Inferior parietal cortex (tissue), 1 donor: ENCODE data around the gene GRK5.

ENCODE experiments used
- DNase-seq: peaks from one replicate; pipeline ENCODE4 v3.0.0-alpha.2; 2016; ENCODE audit errors: extremely low spot score

The GRK5 gene

DNA sequence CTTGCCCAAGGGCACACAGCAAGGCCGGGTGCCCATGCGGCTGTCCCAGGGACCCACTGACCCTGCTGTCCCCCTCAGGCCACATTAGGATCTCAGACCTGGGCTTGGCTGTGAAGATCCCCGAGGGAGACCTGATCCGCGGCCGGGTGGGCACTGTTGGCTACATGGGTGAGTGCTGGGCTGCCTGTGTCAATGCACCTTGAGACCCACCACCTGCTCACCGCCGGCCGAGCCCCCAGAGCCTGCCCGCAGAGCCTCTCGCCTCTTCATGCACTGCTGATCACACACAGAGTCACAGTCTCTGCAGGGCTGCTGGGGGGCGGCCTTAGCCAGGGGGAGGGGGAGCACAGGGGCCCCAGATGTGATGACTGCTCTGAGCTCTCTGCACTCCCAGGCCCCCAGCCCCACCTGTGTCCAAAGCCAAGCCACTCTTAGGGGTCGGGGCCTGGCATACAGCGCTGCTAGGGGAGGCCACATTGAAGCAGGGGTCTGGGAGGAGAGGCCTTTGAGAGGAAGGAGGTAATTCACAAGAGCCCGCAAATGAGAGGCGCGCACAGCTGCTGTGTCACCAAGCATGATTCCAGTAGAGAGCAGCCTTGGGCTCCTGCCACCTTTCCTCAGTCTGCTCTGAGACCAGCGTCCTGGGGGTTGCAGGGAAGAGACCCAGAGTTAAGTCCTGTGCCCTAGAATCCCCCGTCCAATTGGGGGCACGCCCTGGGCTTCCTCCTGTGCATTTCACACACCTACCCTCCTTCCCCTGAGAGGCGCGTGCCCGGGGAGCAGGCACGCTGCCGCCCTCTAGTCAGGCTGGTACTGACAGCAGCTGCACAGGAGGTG is 234.8 kb downstream of the GRK5 start:
- no peak for DNase-seq

GRCh38 chr10:119442758-119443060 is 235.3 kb downstream of the GRK5 start:
- no peak for DNase-seq

GRCh38 chr10:119443441-119443840 is 236.1 kb downstream of the GRK5 start:
- no peak for DNase-seq

- no peak for DNase-seq
Observed at GRCh38 chr10:119443970-119444660, 236.7 kb downstream of the GRK5 start.

- no peak for DNase-seq
Observed at GRCh38 chr10:119444866-119445265, 237.5 kb downstream of the GRK5 start.

DNA sequence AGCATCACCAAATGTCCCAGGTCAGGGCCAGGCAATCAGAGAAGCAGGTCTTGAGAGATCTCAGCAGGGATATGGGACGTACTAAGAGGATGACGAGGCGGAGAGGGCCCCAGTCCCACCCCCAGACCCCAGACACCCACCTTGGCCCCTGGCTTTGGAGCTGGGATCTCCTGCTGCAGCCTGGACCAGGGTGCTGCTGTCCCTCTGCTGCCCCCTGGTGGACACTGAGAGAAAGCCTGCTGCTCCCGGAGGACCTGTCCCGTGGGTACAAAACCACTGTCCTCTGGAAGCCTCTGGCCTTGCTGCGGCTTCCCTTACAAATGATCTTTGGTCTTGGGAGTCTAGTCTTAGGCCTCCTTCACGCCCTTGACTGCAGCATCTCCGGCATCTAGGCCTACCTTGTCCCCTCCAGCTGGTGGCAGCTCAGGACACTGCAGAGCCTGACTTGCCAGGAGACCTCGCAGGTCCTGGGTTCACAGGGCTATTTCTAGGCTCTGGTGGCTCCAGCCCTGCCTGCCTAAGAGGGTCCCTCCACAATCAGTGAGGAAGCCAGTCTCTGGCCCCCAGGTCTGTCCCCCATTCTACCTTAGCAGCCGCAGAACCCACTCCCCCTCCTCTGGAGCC is 238.1 kb downstream of the GRK5 start:
- peak; percentile 85 for DNase-seq

DNA sequence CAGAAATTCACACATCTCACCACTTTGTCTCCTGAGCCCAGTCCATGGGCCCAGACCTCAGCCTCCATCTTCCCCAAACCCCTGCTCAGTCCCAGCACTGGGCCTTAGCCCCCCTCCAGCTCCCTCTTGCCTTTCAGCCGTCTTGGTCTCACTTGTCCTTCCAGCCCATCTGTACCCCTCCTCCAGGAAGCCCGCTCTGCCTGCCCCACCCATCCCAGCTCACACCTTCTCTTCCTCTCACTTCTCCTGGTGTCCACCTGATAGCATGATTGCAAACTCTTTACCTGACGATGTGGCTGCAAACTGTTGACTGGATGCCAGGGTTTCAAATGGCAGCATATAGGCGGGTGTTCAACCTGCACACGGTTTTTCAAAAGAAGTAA is 238.6 kb downstream of the GRK5 start:
- DNase-seq = no peak

DNA sequence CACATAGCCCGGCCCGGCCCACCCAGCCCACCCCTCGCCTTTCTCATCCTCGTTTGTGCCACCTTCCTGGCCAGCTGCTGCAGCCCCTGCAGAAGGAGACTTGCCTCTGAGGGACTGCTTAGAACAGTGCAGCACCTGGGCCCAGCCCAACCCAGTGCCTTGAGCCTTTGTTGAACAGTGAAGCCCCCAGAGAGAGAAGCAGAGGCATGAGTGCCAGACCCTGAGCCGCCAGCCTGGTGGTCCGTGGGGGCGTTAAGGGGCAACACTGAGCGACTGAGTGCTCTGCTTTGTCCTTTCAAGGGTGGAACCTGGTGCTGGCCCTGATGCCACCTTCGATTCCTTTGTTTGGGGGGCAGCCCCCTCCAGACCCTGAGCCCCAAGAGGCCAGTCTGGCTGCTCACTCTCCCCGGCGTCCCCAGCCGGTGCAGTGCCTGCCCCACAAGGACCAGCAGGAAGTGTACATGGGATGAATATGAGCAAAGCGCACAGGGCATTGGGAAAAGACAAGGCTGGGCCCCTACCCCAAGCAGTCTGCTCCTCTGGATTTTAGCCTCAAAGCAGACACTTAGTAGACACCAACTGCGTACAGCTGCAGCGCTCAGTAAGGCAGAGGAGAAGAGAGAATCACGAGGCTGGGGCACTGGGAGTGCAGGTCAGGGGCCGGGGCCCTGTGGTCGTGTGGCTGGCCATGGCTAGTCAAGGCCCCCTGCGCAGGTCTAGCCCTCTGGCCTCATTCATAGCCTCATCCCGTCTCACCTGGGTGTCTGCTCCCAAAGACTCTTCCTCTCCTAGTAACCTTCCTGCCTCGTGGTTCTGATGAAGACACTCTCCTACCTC is 239.3 kb downstream of the GRK5 start:
- DNase-seq = no peak

GRCh38 chr10:119447421-119447820 is 240.1 kb downstream of the GRK5 start:
- DNase-seq = no peak

DNA sequence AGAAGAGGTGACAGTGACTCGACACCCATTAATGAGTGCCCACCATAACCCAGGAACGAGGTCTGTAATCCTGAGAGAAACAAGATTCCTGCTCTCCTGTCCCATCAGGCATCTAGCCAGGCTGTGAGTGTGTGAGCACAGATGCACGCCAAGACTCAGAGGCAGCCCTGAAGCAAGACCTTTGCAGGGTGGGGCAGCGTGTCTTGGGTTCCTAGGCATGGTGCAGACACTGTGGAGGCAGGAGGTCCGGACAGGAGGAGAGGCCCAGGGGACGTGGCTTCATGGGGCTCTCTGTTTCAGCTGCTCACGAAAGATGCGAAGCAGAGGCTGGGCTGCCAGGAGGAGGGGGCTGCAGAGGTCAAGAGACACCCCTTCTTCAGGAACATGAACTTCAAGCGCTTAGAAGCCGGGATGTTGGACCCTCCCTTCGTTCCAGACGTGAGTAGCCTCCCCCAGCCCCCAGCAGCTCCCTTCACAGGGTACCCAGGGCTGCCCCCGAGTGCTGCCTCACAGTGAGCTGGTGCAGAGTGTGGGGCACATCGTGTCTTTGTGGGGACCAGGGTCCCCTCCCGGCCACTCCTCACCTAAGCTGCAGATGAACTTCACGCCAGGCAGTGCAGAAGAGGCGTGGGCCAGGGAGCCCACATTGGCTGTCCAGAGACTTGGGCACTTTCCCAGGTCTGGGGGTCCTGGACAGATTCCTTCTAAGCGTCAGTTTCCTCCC is 240.6 kb downstream of the GRK5 start:
- no peak for DNase-seq

- no peak for DNase-seq
Observed at GRCh38 chr10:119448628-119449584, 241.5 kb downstream of the GRK5 start.

DNA sequence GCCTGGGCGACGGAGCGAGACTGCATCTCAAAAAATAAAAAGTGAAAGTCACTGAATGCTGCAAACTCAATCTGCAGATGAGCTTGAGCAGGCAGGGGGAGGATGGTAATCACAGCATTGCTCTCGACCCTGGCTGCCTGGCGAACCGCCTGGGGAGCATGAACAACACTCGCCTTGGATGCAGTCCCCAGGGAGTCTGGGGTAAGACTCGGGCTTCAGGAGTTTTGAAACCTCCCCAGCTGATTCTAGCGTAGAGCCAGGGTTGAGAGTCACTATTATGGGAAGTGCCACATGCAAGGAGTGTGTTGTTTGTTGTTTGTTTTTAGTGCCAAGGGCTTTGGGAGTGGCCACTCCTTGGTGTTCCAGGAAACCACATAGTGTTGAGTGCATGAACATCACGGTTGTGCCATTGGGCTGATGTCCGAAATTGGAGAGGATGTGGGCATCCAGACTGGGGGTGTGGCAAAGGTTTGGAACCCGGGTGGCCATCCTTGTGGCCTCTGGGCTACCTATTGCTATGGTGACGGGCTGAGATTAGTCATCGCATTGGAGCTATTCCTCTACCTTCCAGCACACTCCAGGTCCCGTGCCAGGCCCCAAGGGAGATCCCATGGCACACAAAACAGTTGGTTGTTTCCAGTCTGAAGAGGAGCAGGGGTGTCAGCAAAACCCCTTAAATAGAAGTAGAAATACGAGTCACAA is 242.5 kb downstream of the GRK5 start:
- no peak for DNase-seq

DNA sequence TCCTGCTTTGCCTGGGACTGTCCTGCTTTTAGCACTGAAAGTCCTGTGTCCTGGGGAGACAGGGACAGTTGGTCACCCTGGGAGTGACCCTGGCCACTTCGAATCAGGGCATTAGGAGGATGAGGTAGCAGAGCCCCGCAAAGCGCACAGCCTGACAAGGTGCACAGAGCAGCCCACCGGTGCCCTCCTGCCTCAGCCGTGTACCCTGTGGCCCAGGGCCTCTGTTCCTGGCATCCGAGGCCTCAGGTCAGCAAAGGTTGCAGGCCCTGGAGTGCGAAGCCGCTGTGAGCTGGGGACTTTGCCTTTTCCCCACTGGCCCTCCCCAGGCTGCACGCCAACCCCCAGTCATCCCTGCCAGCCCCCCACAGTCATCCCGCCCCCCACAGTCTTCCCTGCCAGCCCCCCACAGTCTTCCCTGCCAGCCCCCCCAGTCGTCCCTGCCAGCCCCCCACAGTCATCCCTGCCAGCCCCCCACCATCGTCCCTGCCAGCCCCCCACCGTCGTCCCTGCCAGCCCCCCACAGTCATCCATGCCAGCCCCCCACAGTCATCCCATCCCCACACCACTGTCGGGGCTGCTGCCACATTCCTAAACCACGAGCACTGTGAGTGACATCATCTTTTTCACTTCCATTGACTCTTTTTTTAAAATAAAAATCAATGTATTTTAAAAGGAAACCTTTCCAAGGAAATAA is 243.4 kb downstream of the GRK5 start:
- no peak for DNase-seq

- no peak for DNase-seq
Observed at GRCh38 chr10:119451300-119451896, 244.0 kb downstream of the GRK5 start.

GRCh38 chr10:119452396-119452795 is 245.0 kb downstream of the GRK5 start:
- no peak for DNase-seq

DNA sequence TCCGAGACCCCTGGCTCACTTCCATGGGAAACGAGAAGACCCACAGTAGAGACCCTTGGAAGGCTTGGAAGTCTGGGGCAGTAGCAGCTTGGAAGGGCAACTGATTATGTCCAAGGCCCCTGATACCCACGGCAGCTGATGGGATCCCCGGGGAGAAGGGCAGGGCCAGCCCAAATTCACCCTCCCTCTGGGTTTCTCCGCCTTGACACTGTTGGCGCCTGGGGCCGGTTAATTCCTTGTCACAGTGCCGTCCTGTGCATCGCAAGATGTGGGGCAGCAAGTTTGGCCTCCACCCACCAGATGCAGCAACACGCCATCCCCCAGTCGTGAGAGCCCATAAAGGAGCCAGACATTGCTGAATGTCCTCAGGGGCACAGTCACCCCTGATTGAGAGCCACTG is 245.9 kb downstream of the GRK5 start:
- no peak for DNase-seq

GRCh38 chr10:119454316-119454715 is 246.9 kb downstream of the GRK5 start:
- DNase-seq = no peak

GRCh38 chr10:119454990-119455389 is 247.6 kb downstream of the GRK5 start:
- no peak for DNase-seq
